H9 (cell line): ENCODE data around the gene SDR42E2. TPM values are rescaled to one million over a fixed set of nuclear protein-coding genes. Genes with fewer than 3 reads are reported as not detected.

Source experiments
- DNase-seq: peaks from one replicate; pipeline ENCODE4 v3.0.0-alpha.2; 2017
- H2AFZ ChIP-seq: one replicate; pipeline ENCODE4 v1.6.1; 2013; ENCODE audit warnings: mild to moderate bottlenecking, low read length, control low read depth, moderate library complexity
- H2AK5ac ChIP-seq: 2 replicates; pipeline ENCODE4 v1.6.1; 2013; ENCODE audit warnings: low read length, control low read depth, mixed read lengths; ENCODE audit not compliant: insufficient read length
- H2BK120ac ChIP-seq: one replicate; pipeline ENCODE4 v1.6.1; 2013; ENCODE audit warnings: low read depth, mild to moderate bottlenecking, low read length, control low read depth, inconsistent platforms; ENCODE audit not compliant: poor library complexity, severe bottlenecking
- H2BK12ac ChIP-seq: 2 replicates; pipeline ENCODE4 v1.6.1; 2013; ENCODE audit warnings: low read length, control low read depth, mixed read lengths, low read depth; ENCODE audit not compliant: insufficient read length
- H2BK15ac ChIP-seq: 2 replicates; pipeline ENCODE4 v1.6.1; 2013; ENCODE audit warnings: low read depth, low read length, control low read depth
- H2BK20ac ChIP-seq: one replicate; pipeline ENCODE4 v1.6.1; 2013; ENCODE audit warnings: low read depth, mild to moderate bottlenecking, low read length, control low read depth, inconsistent platforms; ENCODE audit not compliant: poor library complexity, severe bottlenecking
- H2BK5ac ChIP-seq: 2 replicates; pipeline ENCODE4 v1.6.1; 2013; ENCODE audit warnings: low read length, control low read depth, mixed read lengths; ENCODE audit not compliant: insufficient read length
- H3K14ac ChIP-seq: 2 replicates; pipeline ENCODE4 v1.6.1; 2013; ENCODE audit warnings: low read length, control low read depth; ENCODE audit not compliant: insufficient read depth
- H3K18ac ChIP-seq: 2 replicates; pipeline ENCODE4 v1.6.1; 2013; ENCODE audit warnings: low read depth, mild to moderate bottlenecking, mixed read lengths, low read length, control low read depth; ENCODE audit not compliant: insufficient read length
- H3K23ac ChIP-seq: 2 replicates; pipeline ENCODE4 v1.6.1; 2013; ENCODE audit warnings: low read length, control low read depth, mixed read lengths, low read depth; ENCODE audit not compliant: insufficient read length
- H3K23me2 ChIP-seq: 2 replicates; pipeline ENCODE4 v1.6.1; 2013; ENCODE audit warnings: low read depth, mild to moderate bottlenecking, mixed read lengths, low read length, control low read depth; ENCODE audit not compliant: insufficient read length, poor library complexity, severe bottlenecking
- H3K27ac ChIP-seq: 2 replicates; pipeline ENCODE4 v1.5.1; 2013; ENCODE audit warnings: low read length, control low read depth, mixed read lengths, low read depth; ENCODE audit not compliant: insufficient read length
- H3K27me3 ChIP-seq: 2 replicates; pipeline ENCODE4 v1.6.1; 2013; ENCODE audit warnings: low read length, control low read depth, inconsistent platforms; ENCODE audit not compliant: insufficient read depth
- H3K4ac ChIP-seq: 2 replicates; pipeline ENCODE4 v1.6.1; 2013; ENCODE audit warnings: low read depth, mild to moderate bottlenecking, control low read depth, inconsistent platforms, low read length, moderate library complexity
- H3K4me1 ChIP-seq: 2 replicates; pipeline ENCODE4 v1.6.1; 2013; ENCODE audit warnings: low read length, control low read depth, inconsistent platforms; ENCODE audit not compliant: insufficient read depth
- H3K4me2 ChIP-seq: 2 replicates; pipeline ENCODE4 v1.6.1; 2013; ENCODE audit warnings: low read length, control low read depth, mixed read lengths; ENCODE audit not compliant: insufficient read length, insufficient read depth
- H3K56ac ChIP-seq: 2 replicates; pipeline ENCODE4 v1.6.1; 2013; ENCODE audit warnings: low read depth, mild to moderate bottlenecking, mixed read lengths, low read length, control low read depth; ENCODE audit not compliant: insufficient read length
- H3K79me1 ChIP-seq: 2 replicates; pipeline ENCODE4 v1.6.1; 2013; ENCODE audit warnings: low read depth, mild to moderate bottlenecking, moderate library complexity, low read length, control low read depth, inconsistent platforms; ENCODE audit not compliant: insufficient read depth, poor library complexity, severe bottlenecking
- H3K79me2 ChIP-seq: 2 replicates; pipeline ENCODE4 v1.6.1; 2013; ENCODE audit warnings: low read length, control low read depth, inconsistent platforms; ENCODE audit not compliant: insufficient read depth
- H3K9ac ChIP-seq: 2 replicates; pipeline ENCODE4 v1.6.1; 2013; ENCODE audit warnings: low read length, control low read depth, mixed read lengths; ENCODE audit not compliant: insufficient read length; ENCODE audit errors: extremely low read depth
- H3K9me3 ChIP-seq: one replicate; pipeline ENCODE4 v1.6.1; 2013; ENCODE audit warnings: low read depth, low read length, inconsistent platforms; ENCODE audit not compliant: control insufficient read depth
- H3T11ph ChIP-seq: one replicate; pipeline ENCODE4 v1.6.1; 2013; ENCODE audit warnings: mild to moderate bottlenecking, low read length, control low read depth, inconsistent platforms
- H4K20me1 ChIP-seq: one replicate; pipeline ENCODE4 v1.6.1; 2013; ENCODE audit not compliant: control insufficient read depth, insufficient read length, insufficient read depth
- H4K5ac ChIP-seq: 2 replicates; pipeline ENCODE4 v1.6.1; 2013; ENCODE audit warnings: low read depth, mild to moderate bottlenecking, mixed read lengths, low read length, control low read depth; ENCODE audit not compliant: insufficient read length
- H4K8ac ChIP-seq: replicated peaks from 2 replicates; pipeline ENCODE4 v1.6.1; 2013; ENCODE audit warnings: low read length, control low read depth, mixed read lengths, low read depth; ENCODE audit not compliant: insufficient read length
- H4K91ac ChIP-seq: 2 replicates; pipeline ENCODE4 v1.6.1; 2013; ENCODE audit warnings: low read depth, mild to moderate bottlenecking, moderate library complexity, mixed read lengths, low read length, control low read depth; ENCODE audit not compliant: insufficient read length
- H3K27ac Mint-ChIP-seq, 3 experiments: 2 replicates in 2 of 3; 3 replicates in 1 of 3; pipeline ENCODE4 v1.8.0; 2020 to 2021; ENCODE audit warnings: mixed read lengths in 3 of 3, mild to moderate bottlenecking in 1 of 3, moderate library complexity in 1 of 3
- H3K27me3 Mint-ChIP-seq: 2 replicates; pipeline ENCODE4 v1.8.0; 2021; ENCODE audit warnings: low read depth, mild to moderate bottlenecking, moderate library complexity, mixed read lengths
- H3K36me3 Mint-ChIP-seq, 3 experiments: 2 replicates in 2 of 3; 3 replicates in 1 of 3; pipeline ENCODE4 v1.8.0; 2020 to 2021; ENCODE audit warnings: low read depth in 3 of 3, mixed read lengths in 3 of 3; ENCODE audit not compliant: insufficient read depth in 1 of 3
- H3K4me1 Mint-ChIP-seq, 2 experiments: 2 replicates each; pipeline ENCODE4 v1.8.0; 2020; ENCODE audit warnings: mixed read lengths in 2 of 2
- H3K4me3 Mint-ChIP-seq, 2 experiments: 2 replicates in 1 of 2; 3 replicates in 1 of 2; pipeline ENCODE4 v1.8.0; 2020 to 2021; ENCODE audit warnings: mild to moderate bottlenecking in 2 of 2, mixed read lengths in 2 of 2, moderate library complexity in 1 of 2
- H3K9me3 Mint-ChIP-seq, 2 experiments: 2 replicates in 1 of 2; 3 replicates in 1 of 2; pipeline ENCODE4 v1.8.0; 2020; ENCODE audit warnings: mild to moderate bottlenecking in 2 of 2, mixed read lengths in 2 of 2, moderate library complexity in 1 of 2
- WGBS: extraction: QIAGEN DNeasy Blood & Tissue Kit; methylation state at CpG from one replicate; pipeline ENCODE4 v1.1.7; 2013; ENCODE audit warnings: missing lambda C conversion rate, low lambda C conversion rate, mixed read lengths; ENCODE audit not compliant: insufficient read length; ENCODE audit errors: extremely low coverage; 5-methylcytosine and 5-hydroxymethylcytosine counted together
- total RNA-seq: library from RNA; stranded (reverse); gene quantifications from 2 replicates; pipeline ENCODE4 v1.2.1, GENCODE V29; 2021
- TF ChIP-seq, protein P1 (sequence below): fragments of 200-600 bp; sonication (generic); conservative IDR thresholded peaks from 3 replicates; pipeline ENCODE4 v1.8.0; 2021; ENCODE audit warnings: antibody characterized with exemption, mild to moderate bottlenecking

The SDR42E2 gene
- total RNA-seq, 1 experiment from 2014 or later: 0.09 TPM

DNA sequence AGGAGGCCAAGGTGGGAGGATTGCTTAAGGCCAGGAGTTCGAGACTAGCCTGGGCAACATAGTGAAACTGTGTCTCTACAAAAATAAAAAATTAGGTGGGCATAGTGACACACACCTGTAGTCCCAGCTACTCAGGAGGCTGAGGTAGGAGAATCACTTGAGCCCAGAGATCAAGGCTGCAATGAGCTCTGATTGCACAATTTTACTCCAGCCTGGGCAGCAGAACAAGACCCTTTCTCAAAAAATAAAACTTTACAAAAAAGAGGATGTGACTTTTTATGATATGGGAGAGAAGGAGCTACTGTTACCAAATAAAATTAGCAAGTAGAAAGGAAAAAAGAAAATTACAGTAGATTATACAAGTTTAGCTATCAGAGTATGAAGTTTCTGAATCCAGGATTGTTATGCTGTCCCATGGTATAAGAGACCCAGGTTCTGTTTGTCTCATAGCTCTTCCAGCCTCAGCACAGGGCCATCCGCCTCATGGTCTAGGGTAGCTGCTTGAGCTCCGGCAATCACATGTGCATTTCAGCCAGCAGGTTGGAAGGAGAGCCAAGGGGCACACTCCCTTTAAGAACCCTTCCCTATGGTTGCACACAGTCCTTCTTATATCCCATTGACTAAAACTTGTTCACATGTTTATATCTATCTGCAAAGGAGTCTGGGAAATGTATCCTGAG, 57.2 kb downstream of the SDR42E2 start:
- H4K91ac ChIP-seq: no peak overlapping the region
- no peaks in the 10 kb centered on the region for H4K20me1 ChIP-seq
- no peak overlapping the region for H2AK5ac ChIP-seq
- no peak overlapping the region for H3K4me2 ChIP-seq
- no peak overlapping the region for H3K23ac ChIP-seq
- Mint-ChIP-seq H3K9me3 (peaks cover under 1 to 2% of the 10 kb centered on the region in 2 experiments; a peak in 1 of 5 replicates), H3K4me1 (peaks cover 15 to 16% of the 10 kb centered on the region in 2 experiments), H3K36me3 (peaks cover 0 to 10% (median 3%) of the 10 kb centered on the region in 3 experiments; a peak in 6 of 7 replicates), H3K4me3 (no peak overlapping the region), H3K27ac (no peak overlapping the region), H3K27me3 (no peaks in the 10 kb centered on the region; the same call in 1 of the 2 replicates)
- no peak overlapping the region for H2AFZ ChIP-seq
- no peak overlapping the region for H4K5ac ChIP-seq
- no peak overlapping the region for H3T11ph ChIP-seq
- no peak overlapping the region for H2BK120ac ChIP-seq
- no CpG with 5 or more reads among the region's 3 CpGs for WGBS
- no peaks in the 10 kb centered on the region for H3K23me2 ChIP-seq
- H2BK12ac ChIP-seq: no peak overlapping the region
- H3K9ac ChIP-seq: no peak overlapping the region
- DNase-seq: no peak
- TF ChIP-seq, protein P1, sequence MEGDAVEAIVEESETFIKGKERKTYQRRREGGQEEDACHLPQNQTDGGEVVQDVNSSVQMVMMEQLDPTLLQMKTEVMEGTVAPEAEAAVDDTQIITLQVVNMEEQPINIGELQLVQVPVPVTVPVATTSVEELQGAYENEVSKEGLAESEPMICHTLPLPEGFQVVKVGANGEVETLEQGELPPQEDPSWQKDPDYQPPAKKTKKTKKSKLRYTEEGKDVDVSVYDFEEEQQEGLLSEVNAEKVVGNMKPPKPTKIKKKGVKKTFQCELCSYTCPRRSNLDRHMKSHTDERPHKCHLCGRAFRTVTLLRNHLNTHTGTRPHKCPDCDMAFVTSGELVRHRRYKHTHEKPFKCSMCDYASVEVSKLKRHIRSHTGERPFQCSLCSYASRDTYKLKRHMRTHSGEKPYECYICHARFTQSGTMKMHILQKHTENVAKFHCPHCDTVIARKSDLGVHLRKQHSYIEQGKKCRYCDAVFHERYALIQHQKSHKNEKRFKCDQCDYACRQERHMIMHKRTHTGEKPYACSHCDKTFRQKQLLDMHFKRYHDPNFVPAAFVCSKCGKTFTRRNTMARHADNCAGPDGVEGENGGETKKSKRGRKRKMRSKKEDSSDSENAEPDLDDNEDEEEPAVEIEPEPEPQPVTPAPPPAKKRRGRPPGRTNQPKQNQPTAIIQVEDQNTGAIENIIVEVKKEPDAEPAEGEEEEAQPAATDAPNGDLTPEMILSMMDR: no peak
- H3K4ac ChIP-seq: no peak overlapping the region
- H3K79me1 ChIP-seq: peaks cover 2% of the 10 kb centered on the region
- no peak overlapping the region for H3K18ac ChIP-seq
- no peaks in the 10 kb centered on the region for H3K79me2 ChIP-seq
- no peaks in the 10 kb centered on the region for H3K9me3 ChIP-seq
- no peak overlapping the region for H4K8ac ChIP-seq
- H3K56ac ChIP-seq: no peak overlapping the region
- H2BK15ac ChIP-seq: no peak overlapping the region
- H2BK5ac ChIP-seq: no peak overlapping the region
- H2BK20ac ChIP-seq: no peak overlapping the region
- H3K4me1 ChIP-seq: no peaks in the 10 kb centered on the region; the same call in 1 of the 2 replicates
- no peak overlapping the region for H3K27ac ChIP-seq
- H3K27me3 ChIP-seq: no peaks in the 10 kb centered on the region
- no peak overlapping the region for H3K14ac ChIP-seq
